Right lobe of liver (tissue), 6 donors: ENCODE results near the gene CIAO3. TPM values are rescaled to one million over a fixed set of nuclear protein-coding genes. Genes with fewer than 3 reads are reported as not detected.

ENCODE experiments used
- ATAC-seq, 4 donors: fragments of 200-7000 bp; cut with Tn5 transposase; one replicate each; pipeline ENCODE4 v1.9.1; 2020; ENCODE audit warnings: mild to moderate bottlenecking in 4 of 4, moderate library complexity in 4 of 4
- DNase-seq, 3 donors: peaks; one replicate each; pipeline ENCODE4 v3.0.0-alpha.2; 2020
- H3K27ac ChIP-seq, 3 donors: fragments of 200-600 bp; one replicate each; pipeline ENCODE4 v1.8.0; 2022
- H3K27me3 ChIP-seq, 2 donors: fragments of 200-600 bp; one replicate each; pipeline ENCODE4 v1.8.0; 2022
- H3K36me3 ChIP-seq, 4 donors: fragments of 200-600 bp; sonication (generic) in 1 of 4; one replicate each; pipeline versions ENCODE4 v1.5.1 to v1.8.0; 2017 to 2022; ENCODE audit warnings: control low read depth in 1 of 4
- H3K4me1 ChIP-seq, 4 donors: fragments of 200-600 bp; sonication (generic) in 1 of 4; one replicate each; pipeline versions ENCODE4 v1.5.1 to v1.8.0; 2017 to 2022; ENCODE audit warnings: control low read depth in 1 of 4
- H3K4me3 ChIP-seq, 3 donors: fragments of 200-600 bp; one replicate each; pipeline ENCODE4 v1.8.0; 2022
- H3K9me3 ChIP-seq, 4 donors: fragments of 200-600 bp; sonication (generic) in 1 of 4; one replicate each; pipeline versions ENCODE4 v1.5.1 to v1.8.0; 2017 to 2022; ENCODE audit warnings: control low read depth in 1 of 4
- POLR2A ChIP-seq: fragments of 450-650 bp; IDR thresholded peaks from one replicate; pipeline ENCODE4 v1.6.1; 2017; ENCODE audit warnings: antibody characterized with exemption, mild to moderate bottlenecking
- WGBS: methylation state at CpG from one replicate; pipeline ENCODE4 v1.1.6; 2018; ENCODE audit warnings: low coverage, low lambda C conversion rate; ENCODE audit not compliant: insufficient coverage; ENCODE audit errors: missing lambda C conversion rate; 5-methylcytosine and 5-hydroxymethylcytosine counted together
- intact Hi-C, 2 donors: fragments of 100-400 bp; cut with DNase I; formaldehyde crosslinking; loops; one replicate each; pipeline versions ENCODE4 v1.11.2 to v1.14.1; 2022
- total RNA-seq, 6 experiments: library from RNA; depleted of rRNA in 2 of 6; stranded (reverse); fragments of >200 nt in 2 of 6; fragmentation: NEBNext Ultra II Directional in 3 of 6; extraction: Animal tissue kit (Norgen Biotek cat#: 25700) in 3 of 6; gene quantifications; one replicate each; pipeline versions ENCODE4 v1.1.0 to v1.2.4, GENCODE V29; 2016 to 2023
- TF ChIP-seq, protein P1 (sequence below), 4 donors: fragments of 200-600 bp in 3 of 4; fragments of 450-650 bp in 1 of 4; IDR thresholded peaks; one replicate each; pipeline versions ENCODE4 v1.5.1 to v1.8.0; 2016 to 2022; ENCODE audit warnings: antibody characterized with exemption in 4 of 4, mild to moderate bottlenecking in 2 of 4
- donor health status: DM: no; HTN: yes; CAD: no.
- donor health status: DM: no; HTN: no; CAD: no.
- donor health status: DM: no; HTN: no; CAD: no.
- donor health status: DM: no; HTN: yes; CAD: no.
- donor health status: DM: no; HTN: yes; CAD: no.

The CIAO3 gene
- total RNA-seq, 6 experiments from 2014 or later: 11.9 to 26.1 (median 17.3) TPM

DNA sequence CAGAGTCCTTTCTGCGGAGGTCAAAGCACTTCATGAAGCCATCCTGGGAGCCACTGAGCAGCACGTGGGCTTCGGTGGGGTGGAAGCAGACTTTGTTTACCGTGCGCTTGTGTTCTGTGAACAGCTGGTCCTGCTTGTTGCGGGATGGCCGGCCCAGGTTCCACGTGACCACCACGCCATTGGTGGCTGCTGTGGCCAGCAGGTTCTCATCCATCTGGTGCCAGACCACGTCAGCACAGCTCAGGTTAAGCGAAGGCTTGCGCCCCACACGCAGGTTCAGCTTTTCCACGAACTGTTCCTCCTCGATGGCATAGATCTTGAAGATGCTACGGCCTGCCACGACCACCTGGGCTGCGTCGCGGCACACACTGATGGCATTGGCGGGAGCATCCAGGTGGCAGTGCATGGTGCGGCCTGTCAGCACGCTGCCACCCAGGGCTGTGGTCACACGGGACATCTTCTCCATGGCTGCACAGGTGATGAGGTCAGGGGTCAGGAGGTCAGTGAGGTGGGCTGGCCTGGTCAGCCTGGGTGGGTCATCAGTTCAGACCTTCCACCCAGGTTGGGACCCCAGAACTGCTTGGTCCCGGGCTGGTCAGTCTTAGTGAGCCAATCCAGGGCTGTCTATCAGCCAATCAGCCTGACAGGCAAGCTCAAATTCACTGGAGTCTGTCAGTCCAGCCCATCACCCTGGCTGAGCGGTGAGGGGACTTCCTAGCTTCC is 51.5 kb downstream of the CIAO3 start:
- H3K4me3 ChIP-seq: peak overlapping the region; percentile 93 to 96 (median 94)
- TF ChIP-seq POLR2A: no peak
- TF ChIP-seq, protein P1, sequence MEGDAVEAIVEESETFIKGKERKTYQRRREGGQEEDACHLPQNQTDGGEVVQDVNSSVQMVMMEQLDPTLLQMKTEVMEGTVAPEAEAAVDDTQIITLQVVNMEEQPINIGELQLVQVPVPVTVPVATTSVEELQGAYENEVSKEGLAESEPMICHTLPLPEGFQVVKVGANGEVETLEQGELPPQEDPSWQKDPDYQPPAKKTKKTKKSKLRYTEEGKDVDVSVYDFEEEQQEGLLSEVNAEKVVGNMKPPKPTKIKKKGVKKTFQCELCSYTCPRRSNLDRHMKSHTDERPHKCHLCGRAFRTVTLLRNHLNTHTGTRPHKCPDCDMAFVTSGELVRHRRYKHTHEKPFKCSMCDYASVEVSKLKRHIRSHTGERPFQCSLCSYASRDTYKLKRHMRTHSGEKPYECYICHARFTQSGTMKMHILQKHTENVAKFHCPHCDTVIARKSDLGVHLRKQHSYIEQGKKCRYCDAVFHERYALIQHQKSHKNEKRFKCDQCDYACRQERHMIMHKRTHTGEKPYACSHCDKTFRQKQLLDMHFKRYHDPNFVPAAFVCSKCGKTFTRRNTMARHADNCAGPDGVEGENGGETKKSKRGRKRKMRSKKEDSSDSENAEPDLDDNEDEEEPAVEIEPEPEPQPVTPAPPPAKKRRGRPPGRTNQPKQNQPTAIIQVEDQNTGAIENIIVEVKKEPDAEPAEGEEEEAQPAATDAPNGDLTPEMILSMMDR (IDR thresholded peaks at IDR 0.05): no peak
- H3K9me3 ChIP-seq: no peaks in the 10 kb centered on the region
- DNase-seq (no peak), ATAC-seq (no peak)
- peak overlapping the region in 1 of 3 donors; percentile 68 for H3K27ac ChIP-seq
- intact Hi-C loops: no loop called here
- peaks cover 0 to 19% (median 9%) of the 10 kb centered on the region in 4 donors for H3K4me1 ChIP-seq
- WGBS: 80% methylated on average over 2 of the region's 26 CpGs
- H3K36me3 ChIP-seq: peaks cover 0 to 6% (median 0%) of the 10 kb centered on the region in 4 donors
- H3K27me3 ChIP-seq: peaks cover 0 to 4% of the 10 kb centered on the region in 2 donors

DNA sequence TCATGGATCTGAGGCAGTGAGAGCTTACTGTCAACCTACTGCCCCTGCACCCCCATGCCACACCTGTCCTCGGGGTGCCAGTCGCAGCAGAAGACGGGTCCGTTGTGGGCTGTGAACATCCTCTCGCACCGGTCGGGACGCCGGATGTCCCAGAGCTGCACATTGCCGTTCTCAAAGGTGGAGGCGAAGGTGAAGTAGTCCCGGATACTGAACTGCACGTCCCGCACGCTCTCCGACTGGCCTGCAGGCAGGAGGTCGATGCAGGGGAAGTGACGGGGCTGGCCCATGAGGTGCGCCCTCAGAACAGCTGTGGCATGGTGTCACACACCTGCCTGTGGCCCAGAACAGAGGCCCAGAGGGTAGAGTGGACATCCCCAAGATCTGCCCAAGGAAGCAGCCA is 53.3 kb downstream of the CIAO3 start:
- peaks cover 0 to 11% (median 2%) of the 10 kb centered on the region in 4 donors for H3K36me3 ChIP-seq
- no peak overlapping the region for H3K4me3 ChIP-seq
- intact Hi-C loops: no loop called here
- ATAC-seq (no peak), DNase-seq (no peak)
- H3K9me3 ChIP-seq: no peaks in the 10 kb centered on the region
- no peak overlapping the region for H3K27ac ChIP-seq
- H3K27me3 ChIP-seq: no peaks in the 10 kb centered on the region
- no peak for TF ChIP-seq POLR2A
- TF ChIP-seq, protein P1 (IDR thresholded peaks at IDR 0.05): no peak
- no CpG with 5 or more reads among the region's 19 CpGs for WGBS
- H3K4me1 ChIP-seq: peaks cover 0 to 30% (median 12%) of the 10 kb centered on the region in 4 donors

DNA sequence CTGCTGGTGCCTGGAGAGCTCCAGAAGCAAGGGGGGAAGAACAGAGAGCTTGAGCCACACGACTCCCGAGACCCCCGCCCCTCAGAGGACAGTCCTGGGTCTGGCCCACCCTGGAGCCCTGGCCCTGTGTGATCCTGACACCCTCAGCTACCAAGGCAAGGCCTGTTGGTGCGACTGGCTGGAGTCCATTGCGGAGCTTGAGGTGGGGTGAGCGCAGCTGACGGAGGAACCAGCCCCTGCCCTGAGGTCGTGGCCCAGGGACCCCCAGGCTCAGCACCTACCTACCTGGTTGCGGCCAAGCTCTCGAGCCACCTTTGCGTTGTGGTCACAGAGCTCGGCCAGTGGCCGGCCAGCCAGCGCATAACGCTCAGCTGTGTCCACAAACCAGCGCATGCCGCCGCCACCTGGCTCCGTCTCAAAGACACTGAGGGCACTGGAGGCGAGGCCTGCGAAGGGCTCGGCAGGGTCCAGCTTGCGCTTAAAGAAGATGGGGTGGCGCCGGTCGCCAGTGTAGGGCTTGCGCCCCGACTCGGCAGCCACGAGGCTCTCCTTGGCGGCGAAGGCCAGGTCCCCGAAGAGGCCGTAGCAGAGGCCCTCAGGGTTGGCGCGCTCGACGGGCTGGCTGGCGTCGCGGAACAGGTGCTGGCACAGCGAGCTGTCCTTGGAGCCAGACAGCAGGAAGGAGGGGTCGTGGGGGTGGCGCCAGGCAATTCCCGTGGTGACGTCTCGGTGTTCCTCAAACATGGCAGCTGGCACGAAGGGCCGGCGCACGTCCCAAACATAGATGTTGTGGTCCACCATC is 54.1 kb downstream of the CIAO3 start:
- intact Hi-C loops: no loop called here
- Histone ChIP-seq H3K36me3 (peaks cover 0 to 20% (median 6%) of the 10 kb centered on the region in 4 donors), H3K27ac (no peak overlapping the region), H3K4me3 (no peak overlapping the region), H3K4me1 (peaks cover 0 to 38% (median 16%) of the 10 kb centered on the region in 4 donors), H3K27me3 (no peaks in the 10 kb centered on the region), H3K9me3 (no peaks in the 10 kb centered on the region)
- 80% methylated on average over 2 of the region's 51 CpGs for WGBS
- TF ChIP-seq, protein P1 (IDR thresholded peaks at IDR 0.05): no peak
- no peak for TF ChIP-seq POLR2A
- ATAC-seq (no peak), DNase-seq (no peak)

DNA sequence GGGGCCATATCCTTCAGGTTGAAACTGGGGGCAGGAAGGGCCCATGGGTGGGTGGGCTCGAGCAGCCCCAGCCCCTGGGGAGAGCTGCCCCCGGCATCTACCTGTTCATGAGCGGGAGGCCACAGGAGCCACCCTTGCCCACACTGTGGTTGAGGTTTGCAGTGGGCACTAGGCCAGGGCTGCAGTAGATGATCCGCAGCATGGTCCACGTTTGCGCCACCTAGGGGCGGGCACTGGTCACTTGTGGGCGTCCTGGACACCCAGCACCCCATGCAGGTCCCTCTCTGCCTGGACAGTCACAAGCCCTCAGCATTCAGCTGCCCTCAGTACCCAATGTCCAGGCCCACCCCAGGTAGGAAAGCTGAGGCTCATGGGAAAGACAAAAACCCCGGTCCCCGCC is 54.8 kb downstream of the CIAO3 start:
- peak; percentile 65 to 71 (median 66) for DNase-seq
- TF ChIP-seq, protein P1 (IDR thresholded peaks at IDR 0.05): peak; percentile 35 to 42 (median 36)
- no peak for TF ChIP-seq POLR2A
- intact Hi-C loops: no loop called here
- WGBS: no CpG with 5 or more reads among the region's 10 CpGs
- Histone ChIP-seq H3K4me1 (peaks cover 0 to 45% (median 22%) of the 10 kb centered on the region in 4 donors), H3K9me3 (no peaks in the 10 kb centered on the region), H3K36me3 (peaks cover 0 to 21% (median 7%) of the 10 kb centered on the region in 4 donors), H3K27ac (no peak overlapping the region), H3K4me3 (no peak overlapping the region), H3K27me3 (no peaks in the 10 kb centered on the region)
- ATAC-seq: peak in 2 of 4 donors; percentile 5 to 17
